Lower leg skin (tissue), 3 donors: ENCODE measurements around the gene ABCC2.

ENCODE experiments used
- CTCF ChIP-seq, 3 donors: fragments of 450-650 bp; IDR thresholded peaks; one replicate each; pipeline ENCODE4 v1.5.1; 2016; ENCODE audit warnings: antibody characterized with exemption in 3 of 3, mild to moderate bottlenecking in 3 of 3, moderate library complexity in 2 of 3
- POLR2A ChIP-seq, 2 donors: fragments of 450-650 bp; IDR thresholded peaks; one replicate each; pipeline ENCODE4 v1.6.1; 2016 to 2017; ENCODE audit warnings: antibody characterized with exemption in 2 of 2, mild to moderate bottlenecking in 1 of 2, moderate library complexity in 1 of 2

GRCh38 chr10:99767901-99768300, 14.5 kb upstream of the ABCC2 start:
- TF ChIP-seq POLR2A (IDR thresholded peaks at IDR 0.05) (no peak), CTCF (IDR thresholded peaks at IDR 0.05) (no peak)
